HG02759 (cell line): Measurements from ENCODE around the gene ADK.
"Not testable (repeated sequence)": the region's sequence is repeated elsewhere in the genome, so short reads cannot be mapped to it uniquely, and the experiment has no call there.

Experiments used
- ATAC-seq: cut with Tn5 transposase; IDR thresholded peaks from one replicate; pipeline ENCODE4 v1.9.1; 2021; ENCODE audit warnings: mild to moderate bottlenecking, moderate library complexity; ENCODE audit not compliant: unreplicated experiment

ADK gene

GRCh38 chr10:74406006-74406405 is 255.0 kb downstream of the ADK start:
- ATAC-seq: no peak

DNA sequence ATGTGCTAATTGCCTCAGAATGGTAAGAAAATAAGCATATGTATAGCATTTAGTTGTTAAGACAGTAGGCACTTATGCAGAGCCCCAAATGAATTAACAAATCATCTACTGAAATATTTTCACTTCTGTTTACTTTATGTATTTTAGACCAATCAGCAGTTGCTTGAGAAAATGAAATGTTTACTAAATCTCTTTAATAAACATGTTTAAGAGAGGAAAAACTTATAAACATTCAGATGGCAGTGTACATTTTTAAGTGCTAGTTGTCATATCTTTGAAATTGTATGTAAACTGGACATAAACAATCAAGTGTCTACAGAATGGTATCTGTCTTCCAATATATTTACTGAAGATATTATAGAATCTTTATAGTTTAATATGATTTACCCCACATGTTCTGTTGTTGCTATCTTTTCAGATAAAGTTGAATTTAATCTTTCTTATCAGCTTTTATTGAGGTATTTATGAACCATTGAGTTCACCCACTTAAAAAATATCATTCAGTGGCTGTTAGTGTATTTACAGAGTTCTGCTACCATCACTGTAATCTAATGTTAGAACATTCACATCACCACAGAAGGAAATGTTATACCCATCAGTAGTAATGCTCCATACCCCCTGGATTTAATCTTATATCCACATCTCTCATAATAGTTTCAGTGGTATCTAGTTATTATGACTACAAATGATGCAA is 264.3 kb downstream of the ADK start:
- ATAC-seq: no peak

DNA sequence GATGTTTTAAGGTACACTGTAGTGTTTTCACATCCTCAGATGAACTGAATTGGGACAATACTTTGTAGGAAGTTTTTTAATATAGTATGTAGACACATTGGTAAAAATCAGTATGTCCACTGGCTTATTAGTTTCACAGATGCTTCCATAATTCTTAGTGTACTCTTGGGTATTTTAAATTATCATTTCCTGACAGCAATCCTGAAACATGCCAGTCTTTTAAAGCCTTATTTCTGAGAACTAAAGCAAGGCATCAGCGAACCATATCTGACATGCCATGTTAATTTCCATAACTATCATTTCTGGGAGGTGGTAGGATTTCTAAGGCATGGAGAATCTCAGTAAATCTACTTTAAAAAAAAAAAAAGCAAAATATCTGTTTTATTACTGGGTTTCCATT is 266.4 kb downstream of the ADK start:
- ATAC-seq: no peak

DNA sequence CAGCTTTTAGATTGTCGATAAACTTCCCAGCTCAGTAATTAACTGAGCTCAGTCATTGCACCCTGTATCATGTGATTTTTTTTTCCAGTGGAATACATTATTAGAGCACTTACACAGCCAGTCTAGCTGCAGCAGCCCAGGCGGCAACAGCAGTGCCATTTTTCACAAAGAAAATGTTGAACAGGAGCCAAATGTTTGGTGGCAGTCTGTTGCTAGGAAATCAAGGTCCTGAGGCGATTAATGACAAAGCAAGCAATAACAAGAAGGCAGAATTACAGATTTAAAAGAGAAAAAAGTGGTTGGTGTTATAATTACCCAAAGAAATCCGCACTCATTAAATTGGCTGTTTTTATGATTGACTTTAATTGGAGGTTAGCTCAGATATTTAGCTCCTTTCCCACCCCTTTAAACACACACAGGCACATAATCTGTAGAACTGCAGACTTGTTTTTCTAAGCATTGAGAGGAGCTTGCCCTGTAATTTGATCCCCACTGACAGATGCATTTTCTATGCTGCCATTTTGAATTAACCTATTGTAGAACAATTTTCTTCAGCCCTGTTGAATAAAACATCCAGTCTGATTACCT is 267.4 kb downstream of the ADK start:
- ATAC-seq: no peak

GRCh38 chr10:74419491-74419951 is 268.5 kb downstream of the ADK start:
- no peak for ATAC-seq

GRCh38 chr10:74419958-74420375 is 268.9 kb downstream of the ADK start:
- ATAC-seq: no peak

- no peak for ATAC-seq
These were observed 273.5 kb downstream of the ADK start for GRCh38 chr10:74424565-74424964.

DNA sequence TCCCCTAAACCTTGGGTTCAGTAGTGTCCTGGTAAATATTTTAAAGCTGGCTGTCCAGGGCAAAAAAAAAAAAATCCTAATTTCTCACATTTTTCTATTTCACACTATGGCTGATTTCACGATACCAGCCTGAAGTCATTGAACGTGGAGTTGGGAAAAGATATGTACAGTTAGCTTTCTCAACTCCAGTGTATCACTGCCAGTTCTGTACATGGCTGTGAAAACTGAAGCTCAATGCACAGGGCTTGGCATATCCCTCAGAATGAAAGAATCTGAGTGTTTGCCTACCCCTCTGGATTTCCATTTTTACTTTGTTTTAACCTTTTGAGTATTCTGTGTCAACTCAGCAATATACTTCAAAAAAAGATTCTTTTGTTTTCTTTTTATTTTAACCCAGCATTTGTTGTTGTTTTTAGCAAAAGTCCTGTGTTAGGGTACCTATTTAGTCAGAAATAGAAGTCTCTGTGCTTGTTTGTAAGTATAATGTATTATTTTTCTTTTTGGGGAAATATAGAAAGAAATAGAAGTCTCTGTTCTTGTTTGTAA is 274.5 kb downstream of the ADK start:
- ATAC-seq: no peak

DNA sequence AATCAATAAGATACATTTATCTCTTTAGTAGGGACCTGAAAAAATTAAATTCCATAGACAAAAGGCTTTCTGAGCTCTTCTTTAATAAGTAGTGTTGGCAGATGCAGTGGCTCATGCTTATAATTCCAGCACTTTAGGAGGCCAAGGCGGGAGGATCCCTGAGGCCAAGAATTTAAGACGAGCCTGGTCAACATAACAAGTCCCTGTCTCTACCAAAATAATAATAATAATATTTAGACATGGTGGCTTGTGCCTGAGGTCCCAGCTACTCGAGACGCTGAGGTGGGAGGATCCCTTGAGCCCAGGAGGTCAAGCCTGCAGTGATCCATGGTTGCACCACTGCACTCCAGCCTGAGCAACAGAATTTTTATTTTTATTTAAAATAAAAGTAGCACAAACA is 280.8 kb downstream of the ADK start:
- ATAC-seq: no peak

DNA sequence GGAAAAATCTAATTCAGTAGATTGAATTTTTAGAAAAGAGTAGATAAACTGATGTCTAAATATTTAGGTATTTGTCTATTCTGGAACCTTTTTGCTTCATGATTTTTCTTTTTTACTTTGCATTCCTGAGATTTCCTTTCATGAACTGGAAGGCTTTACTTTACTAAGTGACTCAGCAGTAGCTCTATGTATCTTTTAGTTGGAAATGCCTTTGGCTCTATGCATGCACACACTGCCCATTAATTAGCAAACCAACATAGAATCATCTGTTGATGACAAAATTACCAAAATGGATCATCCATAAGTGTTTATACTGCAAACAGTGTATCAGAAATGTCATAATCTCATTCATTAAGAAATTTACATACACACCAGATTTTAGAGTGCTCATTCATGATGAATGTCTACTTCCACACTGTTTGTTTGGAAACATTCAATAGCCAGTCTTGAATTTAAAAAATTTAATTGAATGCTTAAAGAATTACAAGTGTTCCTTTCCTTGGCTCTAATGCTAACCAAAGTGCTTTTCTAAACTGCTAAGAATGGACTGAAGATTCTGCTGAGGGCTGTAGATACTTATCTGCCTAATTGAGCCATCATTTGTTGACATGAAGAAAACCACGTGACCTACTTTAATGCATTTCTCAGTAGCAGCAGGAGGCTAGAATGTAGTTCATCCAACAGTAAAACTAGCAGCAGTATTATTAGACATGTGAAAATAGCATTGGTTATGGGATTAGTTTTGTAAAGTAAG is 282.0 kb downstream of the ADK start:
- ATAC-seq: no peak

GRCh38 chr10:74433595-74433956 is 282.6 kb downstream of the ADK start:
- no peak for ATAC-seq

DNA sequence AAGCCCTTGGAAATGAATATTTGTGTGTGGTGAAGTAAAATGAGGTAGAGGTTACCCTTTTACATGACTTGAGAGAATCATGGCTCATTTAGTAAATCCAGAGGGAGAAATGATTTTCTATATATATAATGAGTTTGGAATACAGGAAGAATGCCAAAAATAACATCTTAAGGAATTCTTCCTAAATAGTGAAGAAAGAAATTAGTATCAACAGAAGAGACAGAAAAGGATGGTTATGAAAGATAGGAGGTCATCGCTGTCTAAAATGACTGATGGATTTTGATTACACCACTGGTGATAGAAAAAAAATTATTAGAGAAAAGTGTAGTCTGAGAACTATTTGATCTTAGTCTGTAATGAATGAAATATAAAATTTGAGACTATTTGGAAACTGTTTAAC is 283.0 kb downstream of the ADK start:
- no peak for ATAC-seq

DNA sequence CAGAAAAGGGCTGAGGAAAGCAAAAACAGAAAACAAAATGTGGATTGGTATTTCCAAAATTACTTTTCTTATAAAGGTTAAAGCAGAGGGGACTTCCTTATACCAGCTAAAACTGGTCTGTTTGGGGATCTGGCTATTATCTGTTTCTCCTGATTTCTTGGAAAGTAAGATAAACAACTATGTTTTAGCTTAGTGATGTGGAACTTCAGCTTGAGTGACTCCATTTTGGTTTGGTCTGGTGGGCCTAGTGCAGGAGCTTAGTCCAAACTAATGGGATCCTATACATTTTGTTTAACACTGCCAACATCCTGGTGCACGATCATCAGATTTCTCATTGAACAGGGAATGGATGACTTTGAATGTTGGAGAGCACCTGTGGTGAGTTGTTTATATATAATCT is 283.5 kb downstream of the ADK start:
- no peak for ATAC-seq

DNA sequence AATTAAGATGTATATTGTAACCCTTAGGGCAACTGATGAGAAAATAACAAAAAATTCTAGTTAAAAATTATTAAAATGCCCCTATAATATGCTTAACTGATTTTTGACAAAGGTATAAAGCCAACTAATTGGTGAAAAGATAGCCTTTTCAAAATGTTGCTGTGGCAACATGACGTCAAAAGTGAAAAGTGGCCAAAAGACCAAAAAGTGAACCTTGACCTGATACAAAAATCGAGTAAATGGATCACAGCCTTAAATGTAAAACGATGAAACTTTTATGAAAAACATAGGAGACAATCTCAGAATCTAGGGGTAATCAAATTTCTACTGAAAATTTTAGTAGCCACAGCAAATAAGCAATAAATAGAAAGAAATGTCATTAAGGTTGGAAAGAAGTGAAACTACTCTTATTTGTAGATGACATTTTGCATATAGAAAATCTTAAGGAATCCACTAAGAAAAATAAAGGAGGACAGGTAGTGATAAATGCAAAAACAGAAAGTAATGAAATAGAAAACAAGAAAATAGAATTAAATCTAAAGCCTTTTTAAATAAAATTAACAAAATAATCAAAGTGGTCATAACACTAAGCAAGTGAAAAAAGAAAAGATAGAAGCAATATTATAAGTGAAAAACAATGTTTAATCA is 285.6 kb downstream of the ADK start:
- ATAC-seq: no peak

GRCh38 chr10:74437822-74438221 is 286.8 kb downstream of the ADK start:
- ATAC-seq: no peak

GRCh38 chr10:74439213-74439612 is 288.2 kb downstream of the ADK start:
- no peak for ATAC-seq

DNA sequence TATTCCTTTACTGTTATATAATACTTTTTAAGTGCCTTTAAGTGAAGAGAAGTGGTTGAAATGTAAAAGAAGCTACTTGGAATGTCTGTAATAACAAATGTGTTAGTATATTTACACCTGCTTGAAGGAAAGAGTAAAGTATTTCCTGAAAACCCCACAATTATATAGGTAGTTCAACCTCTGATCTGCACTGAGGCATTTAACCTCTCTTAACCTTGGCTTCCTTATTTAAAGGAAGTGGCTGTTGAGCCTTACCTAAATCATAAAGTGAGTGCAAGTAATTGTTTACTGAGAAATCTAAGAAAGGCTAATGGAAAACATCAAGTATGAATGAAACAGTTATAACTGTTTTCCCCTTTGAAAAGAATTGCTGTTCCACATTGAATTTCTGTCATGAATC is 294.5 kb downstream of the ADK start:
- ATAC-seq: no peak

GRCh38 chr10:74450602-74451001 is 299.6 kb downstream of the ADK start:
- no peak for ATAC-seq

DNA sequence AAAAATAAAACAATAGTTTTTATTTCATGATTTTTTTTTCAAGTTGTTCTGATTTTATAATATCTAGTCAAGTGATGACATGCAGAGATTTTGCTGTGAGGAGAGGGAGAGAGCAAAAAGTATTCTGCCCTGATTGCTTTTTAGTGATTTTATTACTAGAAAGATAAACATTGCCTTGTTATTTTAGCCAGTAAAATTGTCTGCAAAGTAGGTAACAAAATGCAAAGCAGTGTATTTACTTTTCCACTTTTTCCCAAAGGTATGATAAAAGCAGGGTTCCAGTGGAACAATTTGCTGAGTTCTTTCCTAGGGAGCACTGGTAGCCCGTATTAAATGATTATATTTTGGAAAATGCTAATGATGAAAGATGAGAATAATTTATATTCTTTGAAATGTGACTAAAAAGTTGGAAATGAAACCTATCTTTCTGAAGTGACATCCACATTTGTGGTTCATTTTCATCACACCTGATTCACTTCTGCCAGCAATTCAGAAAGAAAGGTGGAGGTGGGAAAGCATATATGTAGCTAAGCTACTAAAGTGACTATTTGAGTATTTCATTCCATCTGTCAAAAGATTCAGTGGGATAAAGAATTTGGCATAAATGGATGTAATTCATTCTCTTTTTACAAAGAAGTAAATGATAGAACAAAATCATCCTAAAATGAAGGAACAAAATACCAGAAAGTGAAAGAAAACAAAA is 300.3 kb downstream of the ADK start:
- ATAC-seq: no peak

DNA sequence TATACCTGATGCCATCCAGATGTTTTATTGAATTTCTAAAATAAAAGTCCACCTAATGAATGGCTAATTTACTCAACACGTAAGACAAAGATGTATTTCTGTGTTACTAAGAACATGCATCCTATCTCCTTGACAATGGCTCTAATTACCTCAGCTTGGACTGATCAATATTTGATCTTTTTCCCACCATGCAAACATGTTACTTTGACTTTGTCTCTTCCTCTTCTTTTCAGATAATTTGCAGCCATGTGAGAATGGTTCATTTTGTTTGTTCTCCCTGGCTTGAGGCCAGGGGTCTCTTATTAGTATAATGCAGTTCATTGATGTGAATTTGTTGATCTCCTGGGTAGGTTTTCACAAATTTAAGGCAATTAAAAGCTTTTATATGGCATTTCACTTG is 302.1 kb downstream of the ADK start:
- ATAC-seq: no peak

GRCh38 chr10:74457478-74457877 is 306.5 kb downstream of the ADK start:
- ATAC-seq: not testable (repeated sequence)
